Skeletal muscle satellite cell (primary cell): ENCODE results near the gene CAPRIN1.
A peak's percentile ranks its signal among the peaks of the same experiment; 100 is the strongest.
"Not testable (repeated sequence)": the region's sequence is repeated elsewhere in the genome, so short reads cannot be mapped to it uniquely, and the experiment has no call there.

ENCODE experiments used
- H3K27me3 ChIP-seq: 2 replicates; pipeline ENCODE4 v1.7.0; 2013; ENCODE audit warnings: low read length; ENCODE audit not compliant: control insufficient read depth, insufficient read depth
- H3K36me3 ChIP-seq: 2 replicates; pipeline ENCODE4 v1.7.0; 2013; ENCODE audit warnings: mild to moderate bottlenecking, control low read depth, low read length; ENCODE audit not compliant: insufficient read depth
- H3K4me1 ChIP-seq: 2 replicates; pipeline ENCODE4 v1.7.0; 2013; ENCODE audit warnings: low read length; ENCODE audit not compliant: control insufficient read depth, insufficient read depth
- H3K4me2 ChIP-seq: 2 replicates; pipeline ENCODE4 v1.7.0; 2013; ENCODE audit warnings: mild to moderate bottlenecking, low read length
- H3K4me3 ChIP-seq: 2 replicates; pipeline ENCODE4 v1.7.0; 2013; ENCODE audit warnings: low read length
- H3K9ac ChIP-seq: 2 replicates; pipeline ENCODE4 v1.7.0; 2013; ENCODE audit warnings: mild to moderate bottlenecking, low read depth, low read length, moderate library complexity
- H3K9me3 ChIP-seq: replicated peaks from 2 replicates; pipeline ENCODE4 v1.7.0; 2013; ENCODE audit warnings: mild to moderate bottlenecking, control low read depth, low read length

CAPRIN1 gene

DNA sequence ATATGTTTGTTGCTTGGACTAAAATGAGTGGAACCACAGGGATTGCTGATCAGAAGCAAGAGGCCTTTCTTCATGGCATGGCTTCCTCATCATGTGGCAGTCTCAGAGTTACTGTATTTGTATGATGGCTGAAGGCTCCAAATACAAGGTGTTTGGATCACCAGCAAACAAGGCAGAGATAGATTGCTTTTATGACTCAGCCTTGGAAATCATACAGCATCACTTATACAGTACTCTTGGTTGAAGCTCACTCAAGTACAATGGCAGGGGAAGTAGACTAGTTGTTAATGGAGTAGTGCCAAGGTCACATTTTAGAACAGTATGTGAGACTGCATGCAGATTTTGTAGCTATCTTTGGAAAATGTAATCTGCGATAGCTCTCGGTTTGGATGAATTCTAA lies 16.6 kb downstream of the CAPRIN1 start:
- Histone ChIP-seq H3K36me3 (peaks cover 27% of the 10 kb centered on the region), H3K9me3 (no peaks in the 10 kb centered on the region), H3K27me3 (no peaks in the 10 kb centered on the region), H3K4me3 (no peak overlapping the region), H3K9ac (no peak overlapping the region), H3K4me2 (no peak overlapping the region), H3K4me1 (peaks cover 18% of the 10 kb centered on the region)

DNA sequence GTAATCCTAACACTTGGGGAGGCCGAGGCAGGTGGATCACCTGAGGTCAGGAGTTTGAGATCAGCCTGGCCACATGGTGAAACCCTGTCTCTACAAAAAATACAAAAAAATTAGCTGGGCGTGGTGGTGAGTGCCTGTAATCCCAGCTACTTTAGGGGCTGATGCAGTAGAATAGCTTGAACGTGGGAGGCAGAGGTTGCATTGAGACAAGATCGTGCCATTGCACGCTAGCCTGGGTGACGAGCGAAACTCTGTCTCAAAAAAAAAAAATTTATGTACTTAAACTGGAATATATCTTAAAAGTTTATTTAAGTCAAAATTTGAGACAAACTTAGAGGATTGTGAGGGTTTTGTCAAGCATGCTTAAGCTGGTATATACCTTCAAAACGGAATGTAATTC lies 19.8 kb downstream of the CAPRIN1 start:
- H3K4me3 ChIP-seq, H3K4me2 ChIP-seq: not testable (repeated sequence)
- peaks cover 39% of the 10 kb centered on the region for H3K4me1 ChIP-seq

DNA sequence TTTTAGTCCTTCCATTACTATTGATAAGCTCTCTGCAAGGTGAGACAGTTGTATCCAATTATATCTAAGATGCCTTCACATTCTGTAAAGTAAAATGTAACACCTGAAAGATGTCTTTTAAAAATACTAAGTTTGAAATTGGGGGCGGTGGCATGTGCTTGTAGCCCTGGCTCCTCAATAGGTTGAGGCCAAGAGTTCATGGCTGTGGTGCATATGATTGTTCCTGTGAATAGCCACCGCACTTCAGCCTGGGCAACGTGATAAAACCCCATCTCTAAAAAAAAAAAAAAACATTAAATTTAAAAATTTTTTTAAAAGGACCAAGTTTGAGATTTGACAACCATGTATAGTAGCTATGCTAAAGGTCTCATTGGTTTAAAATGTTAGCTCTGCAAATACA lies 20.5 kb downstream of the CAPRIN1 start:
- Histone ChIP-seq H3K4me3 (no peak overlapping the region), H3K9me3 (no peaks in the 10 kb centered on the region), H3K36me3 (peaks cover 46% of the 10 kb centered on the region), H3K9ac (no peak overlapping the region), H3K4me1 (peaks cover 34% of the 10 kb centered on the region), H3K4me2 (no peak overlapping the region), H3K27me3 (no peaks in the 10 kb centered on the region)

More for the DNA sequence above, 19.8 kb downstream of the CAPRIN1 start:
- H3K9me3 ChIP-seq, H3K9ac ChIP-seq, H3K27me3 ChIP-seq: not testable (repeated sequence)
- peaks cover 38% of the 10 kb centered on the region for H3K36me3 ChIP-seq

DNA sequence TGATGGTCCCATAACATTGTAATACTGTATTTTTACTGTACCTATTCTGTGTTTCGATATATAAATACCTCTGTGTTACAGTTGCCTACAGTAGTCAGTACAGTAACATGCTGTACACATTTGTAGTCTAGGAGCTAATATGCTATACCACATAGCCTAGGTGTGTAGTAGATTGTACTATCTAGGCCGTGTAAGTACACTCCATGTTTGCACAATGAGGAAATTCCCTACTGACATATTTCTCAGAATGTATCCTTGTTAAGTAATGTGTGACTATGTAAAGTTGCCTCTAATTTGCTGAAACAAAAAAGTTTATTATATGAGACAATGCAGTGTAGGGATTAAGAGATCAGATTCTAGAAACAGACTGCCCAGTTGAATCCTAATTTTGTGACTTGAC lies 21.3 kb downstream of the CAPRIN1 start:
- H3K36me3 ChIP-seq, result peaks cover 53% of the 10 kb centered on the region
- no peak overlapping the region for H3K4me3 ChIP-seq
- H3K4me2 ChIP-seq, result no peak overlapping the region
- peaks cover 28% of the 10 kb centered on the region for H3K4me1 ChIP-seq
- no peaks in the 10 kb centered on the region for H3K27me3 ChIP-seq
- no peak overlapping the region for H3K9ac ChIP-seq
- H3K9me3 ChIP-seq, result no peaks in the 10 kb centered on the region

GRCh38 chr11:34074391-34074790 lies 22.9 kb downstream of the CAPRIN1 start:
- peaks cover 67% of the 10 kb centered on the region for H3K36me3 ChIP-seq
- no peak overlapping the region for H3K4me2 ChIP-seq
- H3K27me3 ChIP-seq, result no peaks in the 10 kb centered on the region
- H3K4me1 ChIP-seq, result peaks cover 21% of the 10 kb centered on the region
- H3K9ac ChIP-seq, result no peak overlapping the region
- H3K9me3 ChIP-seq, result no peaks in the 10 kb centered on the region
- no peak overlapping the region for H3K4me3 ChIP-seq

GRCh38 chr11:34075178-34075820 lies 23.8 kb downstream of the CAPRIN1 start:
- H3K9ac ChIP-seq, result peak overlapping the region; percentile 39
- H3K4me3 ChIP-seq, result peak overlapping the region; percentile 44
- peaks cover 21% of the 10 kb centered on the region for H3K4me1 ChIP-seq
- H3K27me3 ChIP-seq, result no peaks in the 10 kb centered on the region
- H3K4me2 ChIP-seq, result peak overlapping the region; percentile 73
- peaks cover 70% of the 10 kb centered on the region for H3K36me3 ChIP-seq
- no peaks in the 10 kb centered on the region for H3K9me3 ChIP-seq

DNA sequence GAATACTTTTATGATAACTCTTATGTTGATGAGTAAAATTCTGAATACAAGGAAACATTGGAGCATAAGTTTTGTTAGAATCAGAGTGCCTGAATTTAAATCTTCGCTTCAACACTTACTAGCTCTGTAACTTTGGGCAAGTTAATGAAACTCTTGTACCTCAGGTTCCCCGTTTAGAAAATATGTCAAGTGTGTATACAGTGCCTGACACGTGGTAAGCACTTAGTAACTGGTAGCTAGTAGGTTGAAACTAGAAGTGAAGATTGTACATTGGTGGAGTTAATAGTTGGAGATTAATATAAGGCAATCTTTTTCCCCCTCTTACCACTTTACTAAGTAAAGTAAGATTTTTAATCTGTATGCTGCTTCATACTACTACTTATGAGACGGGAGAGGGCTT lies 29.1 kb downstream of the CAPRIN1 start:
- H3K9me3 ChIP-seq, result no peaks in the 10 kb centered on the region
- H3K4me2 ChIP-seq, result no peak overlapping the region
- no peaks in the 10 kb centered on the region for H3K27me3 ChIP-seq
- H3K4me3 ChIP-seq, result no peak overlapping the region
- H3K36me3 ChIP-seq, result peaks cover 94% of the 10 kb centered on the region
- H3K9ac ChIP-seq, result no peak overlapping the region
- peaks cover 6% of the 10 kb centered on the region for H3K4me1 ChIP-seq

DNA sequence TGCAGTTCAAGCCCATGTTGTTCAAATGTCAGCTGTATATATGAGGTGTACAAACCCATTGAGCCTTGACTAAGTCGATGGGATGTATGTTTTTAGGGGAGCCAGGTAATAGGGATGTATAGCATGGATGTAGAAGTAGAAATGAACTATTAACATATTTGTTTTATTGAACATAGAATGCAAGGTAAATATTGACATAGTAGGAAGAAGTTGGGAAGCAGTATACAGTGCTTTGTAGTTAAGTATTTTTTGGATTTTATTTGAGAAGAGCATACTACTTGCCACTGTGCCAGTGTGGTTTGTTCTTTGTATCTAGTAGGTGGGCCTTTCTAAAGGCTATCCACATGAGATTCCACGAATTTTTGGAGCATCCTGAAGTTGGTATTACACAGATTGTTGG lies 33.1 kb downstream of the CAPRIN1 start:
- Histone ChIP-seq H3K9ac (no peak overlapping the region), H3K9me3 (no peaks in the 10 kb centered on the region), H3K27me3 (no peaks in the 10 kb centered on the region), H3K4me2 (no peak overlapping the region), H3K4me1 (no peaks in the 10 kb centered on the region), H3K36me3 (peaks cover 91% of the 10 kb centered on the region), H3K4me3 (no peak overlapping the region)

DNA sequence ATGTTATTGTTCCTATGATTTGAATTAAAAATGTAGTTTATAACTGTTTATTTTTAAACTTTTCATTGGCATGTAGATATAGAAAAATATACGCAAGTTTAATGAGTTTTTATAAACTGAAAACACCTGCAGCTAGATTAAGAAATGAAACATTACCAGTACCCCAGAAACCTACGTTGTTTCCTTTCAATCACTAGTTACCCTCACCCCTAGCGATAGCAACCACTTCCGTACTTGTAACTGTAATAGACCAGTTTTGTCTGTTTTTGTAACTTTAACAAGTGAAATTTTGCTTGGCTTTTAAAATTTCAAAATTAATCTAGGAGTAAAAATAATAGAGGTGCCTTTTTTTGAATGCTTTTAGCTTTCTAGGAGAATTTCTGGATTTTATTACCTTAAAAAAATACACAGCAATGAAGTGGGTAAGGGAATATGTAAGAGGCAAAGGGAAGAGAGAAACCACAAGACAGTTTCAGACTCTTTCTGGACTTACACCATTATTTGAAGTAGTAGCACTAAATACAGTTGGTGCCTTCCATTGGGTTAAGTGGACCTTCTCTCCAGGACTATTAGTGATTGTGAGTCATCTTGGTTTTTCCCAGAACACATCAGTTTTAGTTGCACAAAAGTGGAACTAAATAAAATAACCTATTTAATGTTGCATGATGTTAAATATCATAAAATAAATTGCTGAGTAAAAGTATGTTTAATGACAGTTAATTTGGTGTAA lies 35.2 kb downstream of the CAPRIN1 start:
- Histone ChIP-seq H3K36me3 (peaks cover 93% of the 10 kb centered on the region), H3K9ac (no peak overlapping the region), H3K4me3 (no peak overlapping the region)

GRCh38 chr11:34091825-34092224 lies 40.3 kb downstream of the CAPRIN1 start:
- Histone ChIP-seq H3K27me3 (no peaks in the 10 kb centered on the region), H3K36me3 (peaks cover 91% of the 10 kb centered on the region), H3K9ac (no peak overlapping the region), H3K9me3 (no peaks in the 10 kb centered on the region), H3K4me3 (no peak overlapping the region), H3K4me1 (no peaks in the 10 kb centered on the region), H3K4me2 (no peak overlapping the region)

More for the DNA sequence above, 35.2 kb downstream of the CAPRIN1 start:
- no peaks in the 10 kb centered on the region for H3K27me3 ChIP-seq
- no peak overlapping the region for H3K4me2 ChIP-seq
- no peaks in the 10 kb centered on the region for H3K9me3 ChIP-seq
- H3K4me1 ChIP-seq, result no peaks in the 10 kb centered on the region

DNA sequence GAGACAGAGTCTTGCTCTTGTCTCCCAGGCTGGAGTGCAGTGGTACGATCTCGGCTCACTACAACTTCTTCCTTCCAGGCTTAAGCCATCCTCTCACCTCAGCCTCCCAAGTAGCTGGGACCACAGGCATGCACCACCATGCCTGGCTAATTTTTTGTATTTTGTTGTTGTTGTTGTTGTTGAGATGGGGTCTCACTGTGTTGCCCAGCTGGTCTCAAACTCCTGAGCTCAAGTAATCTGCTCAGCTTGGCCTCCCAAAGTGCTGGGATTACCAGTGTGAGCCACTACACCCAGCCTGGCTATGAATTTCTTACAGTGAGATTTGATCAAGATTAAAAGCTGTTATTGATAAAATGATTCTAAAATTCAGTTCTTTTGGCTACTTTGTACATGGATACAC lies 43.4 kb downstream of the CAPRIN1 start:
- H3K4me3 ChIP-seq, H3K4me1 ChIP-seq, H3K9me3 ChIP-seq, H3K27me3 ChIP-seq, H3K9ac ChIP-seq, H3K4me2 ChIP-seq: not testable (repeated sequence)
- peaks cover 97% of the 10 kb centered on the region for H3K36me3 ChIP-seq

- Histone ChIP-seq H3K36me3 (peaks cover 90% of the 10 kb centered on the region), H3K9ac (no peak overlapping the region), H3K4me3 (no peak overlapping the region), H3K9me3 (no peaks in the 10 kb centered on the region), H3K4me2 (no peak overlapping the region), H3K4me1 (peaks cover under 1% of the 10 kb centered on the region), H3K27me3 (no peaks in the 10 kb centered on the region)
Observed at GRCh38 chr11:34098813-34099212, 47.3 kb downstream of the CAPRIN1 start.
